ENCODE measurements around the gene LPAR2.

The LPAR2 gene

GRCh38 chr19:19592690-19593089, 35.3 kb downstream of the LPAR2 start:
- Histone ChIP-seq H3K4me1 (ENCODE audit: insufficient read depth, poor library complexity, severe bottlenecking) (peaks cover 19% of the 10 kb centered on the region), H3K9me3 (ENCODE audit: severe bottlenecking) (no peaks in the 10 kb centered on the region), H3K4me3 (ENCODE audit: severe bottlenecking) (no peak overlapping the region), H3K27ac (ENCODE audit: poor library complexity, severe bottlenecking) (no peak overlapping the region), H3K27me3 (ENCODE audit: insufficient read depth, poor library complexity, severe bottlenecking) (no peaks in the 10 kb centered on the region), H3K36me3 (ENCODE audit: low read depth) (no peaks in the 10 kb centered on the region)
- ATAC-seq (ENCODE audit: low read depth) = no peak
- TF ChIP-seq CTCF (IDR thresholded peaks at IDR 0.05; ENCODE audit: poor library complexity, severe bottlenecking) = no peak
- no peak for DNase-seq (ENCODE audit: low spot score)

GRCh38 chr19:19591133-19591825, 36.7 kb downstream of the LPAR2 start:
- ATAC-seq (ENCODE audit: low read depth) = peak; percentile 90
- TF ChIP-seq CTCF (IDR thresholded peaks at IDR 0.05; ENCODE audit: poor library complexity, severe bottlenecking) = no peak

GRCh38 chr19:19588546-19588945, 39.5 kb downstream of the LPAR2 start:
- Histone ChIP-seq H3K36me3 (ENCODE audit: low read depth) (no peaks in the 10 kb centered on the region), H3K27ac (ENCODE audit: poor library complexity, severe bottlenecking) (no peak overlapping the region), H3K4me3 (ENCODE audit: severe bottlenecking) (no peak overlapping the region), H3K27me3 (ENCODE audit: insufficient read depth, poor library complexity, severe bottlenecking) (no peaks in the 10 kb centered on the region), H3K9me3 (ENCODE audit: severe bottlenecking) (no peaks in the 10 kb centered on the region), H3K4me1 (ENCODE audit: insufficient read depth, poor library complexity, severe bottlenecking) (peaks cover 14% of the 10 kb centered on the region)
- DNase-seq (ENCODE audit: low spot score) (no peak), ATAC-seq (ENCODE audit: low read depth) (peak; percentile 6; the same call in 1 of the 3 replicates)
- no peak for TF ChIP-seq CTCF (IDR thresholded peaks at IDR 0.05; ENCODE audit: poor library complexity, severe bottlenecking)

More at GRCh38 chr19:19591133-19591825, 36.7 kb downstream of the LPAR2 start:
- H3K27ac ChIP-seq (ENCODE audit: poor library complexity, severe bottlenecking) = peak overlapping the region; percentile 74
- no peaks in the 10 kb centered on the region for H3K36me3 ChIP-seq (ENCODE audit: low read depth)
- H3K9me3 ChIP-seq (ENCODE audit: severe bottlenecking) = no peaks in the 10 kb centered on the region
- peak; percentile 87 for DNase-seq (ENCODE audit: low spot score)
- H3K4me1 ChIP-seq (ENCODE audit: insufficient read depth, poor library complexity, severe bottlenecking) = peaks cover 19% of the 10 kb centered on the region
- H3K4me3 ChIP-seq (ENCODE audit: severe bottlenecking) = no peak overlapping the region
- no peaks in the 10 kb centered on the region for H3K27me3 ChIP-seq (ENCODE audit: insufficient read depth, poor library complexity, severe bottlenecking)

- Histone ChIP-seq H3K4me3 (ENCODE audit: severe bottlenecking) (no peak overlapping the region), H3K36me3 (ENCODE audit: low read depth) (no peaks in the 10 kb centered on the region), H3K27me3 (ENCODE audit: insufficient read depth, poor library complexity, severe bottlenecking) (no peaks in the 10 kb centered on the region), H3K27ac (ENCODE audit: poor library complexity, severe bottlenecking) (no peak overlapping the region), H3K9me3 (ENCODE audit: severe bottlenecking) (no peaks in the 10 kb centered on the region), H3K4me1 (ENCODE audit: insufficient read depth, poor library complexity, severe bottlenecking) (peaks cover 14% of the 10 kb centered on the region)
- ATAC-seq (ENCODE audit: low read depth) = no peak
- TF ChIP-seq CTCF (IDR thresholded peaks at IDR 0.05; ENCODE audit: poor library complexity, severe bottlenecking) = no peak
- no peak for DNase-seq (ENCODE audit: low spot score)
Measured at GRCh38 chr19:19587771-19588170, 40.2 kb downstream of the LPAR2 start.

GRCh38 chr19:19584356-19584755, 43.7 kb downstream of the LPAR2 start:
- H3K36me3 ChIP-seq (ENCODE audit: low read depth) = no peaks in the 10 kb centered on the region
- no peaks in the 10 kb centered on the region for H3K9me3 ChIP-seq (ENCODE audit: severe bottlenecking)
- H3K4me1 ChIP-seq (ENCODE audit: insufficient read depth, poor library complexity, severe bottlenecking) = no peaks in the 10 kb centered on the region
- H3K27me3 ChIP-seq (ENCODE audit: insufficient read depth, poor library complexity, severe bottlenecking) = no peaks in the 10 kb centered on the region
- ATAC-seq (ENCODE audit: low read depth) = no peak
- H3K27ac ChIP-seq (ENCODE audit: poor library complexity, severe bottlenecking) = no peak overlapping the region
- no peak overlapping the region for H3K4me3 ChIP-seq (ENCODE audit: severe bottlenecking)
- DNase-seq (ENCODE audit: low spot score) = no peak
- TF ChIP-seq CTCF (IDR thresholded peaks at IDR 0.05; ENCODE audit: poor library complexity, severe bottlenecking) = no peak
